GM21526 (cell line): ENCODE results near the gene PDZRN3.

Experiments
- ATAC-seq: cut with Tn5 transposase; IDR thresholded peaks from one replicate; pipeline ENCODE4 v1.9.1; 2021; ENCODE audit warnings: moderate library complexity; ENCODE audit not compliant: unreplicated experiment, low FRiP score

PDZRN3 gene

GRCh38 chr3:73498764-73499622 lies 125.7 kb downstream of the PDZRN3 start:
- peak; percentile 45 for ATAC-seq

GRCh38 chr3:73497646-73498406 lies 126.9 kb downstream of the PDZRN3 start:
- no peak for ATAC-seq

- ATAC-seq: no peak
These were observed 131.0 kb downstream of the PDZRN3 start for GRCh38 chr3:73493543-73494308.

GRCh38 chr3:73492186-73492585 lies 132.6 kb downstream of the PDZRN3 start:
- ATAC-seq: no peak

- no peak for ATAC-seq
These were observed 133.5 kb downstream of the PDZRN3 start for GRCh38 chr3:73491287-73491662.

GRCh38 chr3:73490453-73491286 lies 134.1 kb downstream of the PDZRN3 start:
- no peak for ATAC-seq

- ATAC-seq: no peak
These were observed 138.8 kb downstream of the PDZRN3 start for GRCh38 chr3:73485877-73486330.

- peak; percentile 87 for ATAC-seq
These were observed 140.0 kb downstream of the PDZRN3 start for GRCh38 chr3:73484656-73485248.

- ATAC-seq: no peak
These were observed 142.9 kb downstream of the PDZRN3 start for GRCh38 chr3:73481888-73482287.

- no peak for ATAC-seq
These were observed 144.5 kb downstream of the PDZRN3 start for GRCh38 chr3:73480187-73480672.

GRCh38 chr3:73479325-73479724 lies 145.4 kb downstream of the PDZRN3 start:
- no peak for ATAC-seq

- ATAC-seq: no peak
These were observed 145.9 kb downstream of the PDZRN3 start for GRCh38 chr3:73478858-73479257.

- no peak for ATAC-seq
These were observed 149.0 kb downstream of the PDZRN3 start for GRCh38 chr3:73475717-73476116.

- peak; percentile 52 for ATAC-seq
These were observed 149.6 kb downstream of the PDZRN3 start for GRCh38 chr3:73475175-73475574.

GRCh38 chr3:73474619-73475018 lies 150.1 kb downstream of the PDZRN3 start:
- ATAC-seq: peak; percentile 13

GRCh38 chr3:73473898-73474416 lies 150.8 kb downstream of the PDZRN3 start:
- no peak for ATAC-seq

- no peak for ATAC-seq
These were observed 151.4 kb downstream of the PDZRN3 start for GRCh38 chr3:73473181-73473897.

GRCh38 chr3:73471986-73472787 lies 152.6 kb downstream of the PDZRN3 start:
- ATAC-seq: no peak
